DOHH2 (cell line): ENCODE data around the gene PHLPP1.

Experiments used
- EZH2phosphoT487 ChIP-seq: fragments of 200-600 bp; sonication (generic); IDR thresholded peaks from 2 replicates; pipeline ENCODE4 v1.6.1; 2017; ENCODE audit warnings: borderline replicate concordance, mild to moderate bottlenecking, antibody characterized with exemption, low read length, moderate library complexity, mixed read lengths
- TF ChIP-seq, protein P1 (sequence below): fragments of 200-600 bp; sonication (generic); IDR thresholded peaks from one replicate; pipeline ENCODE4 v1.5.1; 2014; ENCODE audit warnings: antibody characterized with exemption, mild to moderate bottlenecking, low read depth, low read length; ENCODE audit not compliant: poor library complexity, severe bottlenecking

DNA sequence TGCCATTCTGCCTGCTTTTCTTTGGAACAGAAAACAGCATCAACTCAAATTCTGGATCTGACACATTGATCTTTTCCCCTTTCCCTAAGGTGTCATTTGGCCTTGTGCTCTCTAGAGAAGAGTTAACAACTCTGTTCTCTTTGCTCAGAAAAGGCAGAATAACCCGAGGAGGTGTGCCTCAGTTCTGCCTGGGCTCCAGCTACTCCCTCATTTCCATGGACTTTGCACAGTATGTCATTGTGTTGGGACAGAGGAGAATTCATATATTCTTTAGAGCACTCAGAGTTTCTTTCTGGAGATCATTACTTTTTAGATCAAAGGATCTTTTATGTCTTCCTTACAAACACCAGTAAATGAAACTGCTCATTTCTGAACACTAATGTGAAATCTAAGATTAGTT, 249.1 kb downstream of the PHLPP1 start:
- TF ChIP-seq, protein P1, sequence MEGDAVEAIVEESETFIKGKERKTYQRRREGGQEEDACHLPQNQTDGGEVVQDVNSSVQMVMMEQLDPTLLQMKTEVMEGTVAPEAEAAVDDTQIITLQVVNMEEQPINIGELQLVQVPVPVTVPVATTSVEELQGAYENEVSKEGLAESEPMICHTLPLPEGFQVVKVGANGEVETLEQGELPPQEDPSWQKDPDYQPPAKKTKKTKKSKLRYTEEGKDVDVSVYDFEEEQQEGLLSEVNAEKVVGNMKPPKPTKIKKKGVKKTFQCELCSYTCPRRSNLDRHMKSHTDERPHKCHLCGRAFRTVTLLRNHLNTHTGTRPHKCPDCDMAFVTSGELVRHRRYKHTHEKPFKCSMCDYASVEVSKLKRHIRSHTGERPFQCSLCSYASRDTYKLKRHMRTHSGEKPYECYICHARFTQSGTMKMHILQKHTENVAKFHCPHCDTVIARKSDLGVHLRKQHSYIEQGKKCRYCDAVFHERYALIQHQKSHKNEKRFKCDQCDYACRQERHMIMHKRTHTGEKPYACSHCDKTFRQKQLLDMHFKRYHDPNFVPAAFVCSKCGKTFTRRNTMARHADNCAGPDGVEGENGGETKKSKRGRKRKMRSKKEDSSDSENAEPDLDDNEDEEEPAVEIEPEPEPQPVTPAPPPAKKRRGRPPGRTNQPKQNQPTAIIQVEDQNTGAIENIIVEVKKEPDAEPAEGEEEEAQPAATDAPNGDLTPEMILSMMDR, result no peak
- no peak for TF ChIP-seq EZH2phosphoT487
